ENCODE measurements around the gene LRCOL1.

DNA sequence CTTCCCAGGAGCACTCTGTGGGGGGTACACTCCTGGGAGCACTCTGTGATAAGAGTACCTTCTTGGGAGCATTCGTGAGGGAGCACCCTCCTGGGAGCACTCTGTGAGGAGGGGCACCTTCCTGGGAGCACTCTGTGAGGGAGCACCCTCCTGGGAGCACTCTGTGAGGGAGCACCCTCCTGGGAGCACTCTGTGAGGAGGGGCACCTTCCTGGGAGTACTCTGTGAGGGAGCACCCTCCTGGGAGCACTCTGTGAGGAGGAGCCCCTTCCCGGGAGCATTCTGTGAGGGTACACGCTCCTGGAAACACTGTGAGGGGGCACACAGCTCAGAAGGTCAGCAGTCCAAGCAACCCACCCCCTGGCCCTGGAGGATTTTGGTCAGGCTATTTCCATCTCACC, 22.6 kb downstream of the LRCOL1 start:
- TF ChIP-seq, protein P1, sequence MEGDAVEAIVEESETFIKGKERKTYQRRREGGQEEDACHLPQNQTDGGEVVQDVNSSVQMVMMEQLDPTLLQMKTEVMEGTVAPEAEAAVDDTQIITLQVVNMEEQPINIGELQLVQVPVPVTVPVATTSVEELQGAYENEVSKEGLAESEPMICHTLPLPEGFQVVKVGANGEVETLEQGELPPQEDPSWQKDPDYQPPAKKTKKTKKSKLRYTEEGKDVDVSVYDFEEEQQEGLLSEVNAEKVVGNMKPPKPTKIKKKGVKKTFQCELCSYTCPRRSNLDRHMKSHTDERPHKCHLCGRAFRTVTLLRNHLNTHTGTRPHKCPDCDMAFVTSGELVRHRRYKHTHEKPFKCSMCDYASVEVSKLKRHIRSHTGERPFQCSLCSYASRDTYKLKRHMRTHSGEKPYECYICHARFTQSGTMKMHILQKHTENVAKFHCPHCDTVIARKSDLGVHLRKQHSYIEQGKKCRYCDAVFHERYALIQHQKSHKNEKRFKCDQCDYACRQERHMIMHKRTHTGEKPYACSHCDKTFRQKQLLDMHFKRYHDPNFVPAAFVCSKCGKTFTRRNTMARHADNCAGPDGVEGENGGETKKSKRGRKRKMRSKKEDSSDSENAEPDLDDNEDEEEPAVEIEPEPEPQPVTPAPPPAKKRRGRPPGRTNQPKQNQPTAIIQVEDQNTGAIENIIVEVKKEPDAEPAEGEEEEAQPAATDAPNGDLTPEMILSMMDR (IDR thresholded peaks at IDR 0.05; ENCODE audit: control extremely low read depth in 1 of 3, insufficient read depth in 1 of 3, low read depth in 1 of 3, low read length in 3 of 3) = no peak
- no peak for TF ChIP-seq RFX5 (IDR thresholded peaks at IDR 0.05; ENCODE audit: borderline replicate concordance, low read depth, low read length)
- TF ChIP-seq POLR2A (IDR thresholded peaks at IDR 0.05; ENCODE audit: control extremely low read depth in 1 of 2, low read depth in 2 of 2, low read length in 2 of 2) = no peak
- TF ChIP-seq EZH2 (IDR thresholded peaks at IDR 0.05; ENCODE audit: low read depth, low read length, severe bottlenecking) = no peak
- no peak for TF ChIP-seq GABPA (IDR thresholded peaks at IDR 0.05; ENCODE audit: borderline replicate concordance, insufficient read depth, low read length)

Data from H1 (cell line).